ENCODE measurements around the gene RDM1.

RDM1 gene

DNA sequence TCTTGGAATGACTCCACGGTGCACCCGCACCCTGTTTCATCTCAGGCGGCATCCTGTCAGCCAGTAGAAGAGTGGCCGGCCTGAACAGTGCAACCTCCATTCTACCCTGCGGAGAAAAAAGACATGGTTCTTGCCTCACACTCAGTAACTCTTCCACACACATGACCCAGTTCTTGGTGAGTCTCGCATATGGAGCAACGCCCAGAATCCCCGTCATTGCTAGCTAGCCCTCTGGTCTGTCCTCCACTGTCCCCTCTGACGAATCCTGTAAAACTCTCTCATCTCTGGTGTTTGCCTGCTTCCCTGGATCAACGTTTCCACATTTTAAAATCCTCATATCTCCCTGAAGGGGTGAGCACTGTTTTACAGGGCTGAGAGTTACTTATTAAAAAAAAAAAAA lies 4.2 kb upstream of the RDM1 start:
- DNase-seq = no peak

DNA sequence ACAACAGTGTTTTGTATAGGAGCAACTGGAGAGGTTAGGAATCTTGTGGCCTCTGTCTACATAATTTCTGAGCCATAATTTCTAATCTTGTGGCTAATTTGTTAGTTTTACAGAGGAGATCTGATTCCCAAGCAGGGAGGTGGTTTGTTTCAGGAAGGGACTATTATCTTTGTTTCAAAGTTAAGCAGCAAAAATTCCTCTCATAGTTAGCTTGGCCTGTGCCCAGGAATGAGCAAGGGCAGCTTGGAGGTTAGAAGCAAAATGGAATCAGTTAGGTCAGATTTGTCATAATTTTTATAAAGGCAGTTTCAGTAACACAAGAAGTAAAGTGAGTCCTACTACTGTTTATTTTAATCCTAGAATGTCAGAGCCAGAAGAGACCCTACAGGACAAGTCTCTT lies 2.0 kb upstream of the RDM1 start:
- no peak for DNase-seq

DNA sequence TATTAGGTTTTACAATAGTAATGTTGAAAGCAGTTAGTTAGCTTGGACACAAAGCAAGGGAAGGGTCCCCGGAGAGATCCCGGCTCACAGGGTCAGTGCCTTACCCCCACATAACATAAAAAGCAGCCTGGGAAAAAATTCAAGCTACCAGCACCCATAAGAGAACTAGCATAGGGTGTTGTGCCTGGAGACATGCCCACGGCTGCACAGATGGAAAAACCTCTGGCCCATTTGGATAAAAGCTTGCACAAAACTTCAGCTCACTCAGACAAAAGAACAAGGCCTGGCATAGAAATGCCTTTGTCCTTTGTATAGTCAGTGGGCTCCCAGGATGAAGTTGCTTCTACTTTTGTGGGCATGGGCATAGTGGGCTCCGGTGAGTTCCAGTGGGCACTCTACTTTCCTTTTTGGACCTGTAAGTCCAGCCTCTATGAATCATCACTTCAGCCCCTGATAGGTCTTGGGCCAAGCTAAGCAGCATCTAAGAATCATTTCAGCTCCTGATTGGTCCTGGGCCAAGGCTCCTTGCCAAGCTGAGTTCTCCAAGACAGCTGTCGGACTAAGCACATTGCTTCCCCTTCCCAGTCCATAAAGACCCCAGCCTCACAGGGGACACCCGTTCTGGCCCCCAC lies 1.3 kb upstream of the RDM1 start:
- DNase-seq = peak in 1 of 58 donors; percentile 3

DNA sequence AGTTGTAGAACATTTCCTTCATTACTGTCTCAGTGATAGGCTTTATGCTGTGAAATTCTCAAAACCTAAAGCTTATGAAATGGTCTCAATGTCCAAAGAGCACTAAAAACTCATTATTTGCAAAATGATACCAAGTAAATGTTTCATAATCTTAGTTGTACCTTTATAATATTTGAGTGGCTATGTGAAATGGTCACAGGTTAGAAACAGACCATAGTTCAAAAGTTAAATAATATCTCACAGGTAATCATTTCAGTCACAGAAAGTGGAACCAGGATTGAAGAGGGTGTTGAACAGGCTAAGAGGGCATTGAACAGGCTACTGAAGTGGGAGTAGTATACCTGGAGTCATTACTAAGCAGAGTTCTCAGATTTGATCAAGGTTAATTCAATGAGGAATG lies 2.9 kb downstream of the RDM1 start:
- no peak for DNase-seq

DNA sequence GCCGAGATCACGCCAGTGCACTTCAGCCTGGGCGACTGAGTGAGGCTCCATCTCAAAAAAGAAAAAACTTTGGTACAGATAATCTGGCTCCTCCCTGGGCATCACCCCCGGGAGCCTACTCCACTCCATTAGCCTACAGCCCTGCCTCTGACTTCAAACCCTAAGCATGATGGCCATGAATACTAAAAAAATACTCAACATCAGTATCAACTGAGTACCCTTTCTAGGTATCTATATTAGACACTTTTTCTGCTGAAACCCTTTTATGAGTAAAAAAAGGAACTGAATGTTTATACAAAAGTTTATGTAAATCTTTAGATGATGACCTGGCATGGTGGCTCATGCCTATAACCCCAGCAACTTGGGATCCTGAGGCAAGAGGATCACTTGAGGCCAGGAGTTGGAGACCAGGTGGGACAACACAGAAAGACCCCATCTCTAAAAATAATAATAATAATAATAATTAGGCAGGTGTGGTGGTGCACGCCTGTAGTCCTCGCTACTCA lies 6.9 kb downstream of the RDM1 start:
- no peak for DNase-seq

DNA sequence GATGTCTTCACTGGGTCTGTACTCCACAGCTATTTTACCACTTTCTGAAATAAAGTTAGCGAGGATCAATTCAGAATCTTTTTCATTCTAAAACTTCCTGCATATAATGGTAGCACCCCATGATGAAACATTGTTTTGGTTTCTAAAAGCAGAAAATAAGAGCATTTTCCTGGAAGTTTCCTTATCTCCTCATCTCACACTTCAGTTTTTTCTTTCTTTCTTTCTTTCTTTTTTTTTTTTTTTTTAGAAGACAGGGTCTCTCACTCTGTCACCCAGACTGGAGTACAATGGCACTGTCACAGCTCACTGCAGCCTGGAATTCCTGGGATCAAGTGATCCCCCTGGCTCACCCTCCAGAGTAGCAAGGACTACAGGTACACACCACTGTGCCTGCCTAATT lies 10.3 kb downstream of the RDM1 start:
- DNase-seq = no peak

DNA sequence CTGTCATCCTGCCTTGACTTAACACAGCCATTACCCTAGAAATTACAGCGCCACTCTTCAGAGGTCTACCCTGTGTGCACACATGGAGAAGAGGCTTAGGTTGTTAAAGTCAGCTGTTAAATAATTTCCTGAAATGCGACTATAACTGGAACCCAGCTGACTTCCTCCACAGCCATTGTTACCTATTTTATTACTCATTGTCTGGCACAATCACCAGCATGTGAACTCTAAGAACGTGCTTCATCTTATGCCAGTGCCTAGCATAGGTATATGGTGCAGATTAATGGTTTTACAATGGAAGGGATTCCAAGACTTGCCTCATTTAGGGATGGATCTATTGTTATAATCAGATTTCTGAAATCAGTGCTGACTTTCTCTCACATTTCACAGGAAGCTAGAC lies 11.9 kb downstream of the RDM1 start:
- no peak for DNase-seq

DNA sequence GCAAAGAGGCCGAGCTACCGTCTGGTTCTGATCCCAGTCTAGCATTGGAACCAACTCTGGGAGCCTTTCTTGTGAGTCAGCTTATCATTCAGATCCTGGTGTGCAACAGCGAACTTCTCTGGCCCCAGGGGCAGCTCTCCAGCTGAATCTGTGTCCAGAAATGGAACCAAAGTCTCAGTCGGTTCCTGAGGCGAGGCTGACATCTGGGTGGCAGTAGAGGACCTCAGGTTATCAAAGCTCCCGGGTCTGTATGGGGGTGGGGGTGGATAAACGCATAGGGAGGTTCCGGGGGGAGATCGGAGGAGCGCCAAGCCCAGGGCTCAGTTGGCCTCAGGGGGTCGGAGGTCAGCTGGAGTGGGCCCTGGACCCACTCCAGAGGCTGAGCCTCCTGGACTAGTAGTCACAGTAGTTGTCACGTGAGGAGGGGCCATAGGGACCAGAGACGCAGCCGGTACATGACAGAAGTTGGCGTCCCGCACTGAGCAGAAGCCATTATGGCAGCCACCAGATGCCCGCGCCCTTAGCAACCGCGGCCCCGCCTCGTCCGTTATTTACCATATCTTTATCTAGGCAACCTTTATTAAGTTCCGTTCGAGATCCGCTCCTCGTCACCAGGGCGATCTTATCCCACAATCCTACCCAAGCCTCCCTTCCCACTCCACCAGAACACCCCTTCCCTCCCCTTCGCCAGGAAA lies 12.9 kb downstream of the RDM1 start:
- no peak for DNase-seq

DNA sequence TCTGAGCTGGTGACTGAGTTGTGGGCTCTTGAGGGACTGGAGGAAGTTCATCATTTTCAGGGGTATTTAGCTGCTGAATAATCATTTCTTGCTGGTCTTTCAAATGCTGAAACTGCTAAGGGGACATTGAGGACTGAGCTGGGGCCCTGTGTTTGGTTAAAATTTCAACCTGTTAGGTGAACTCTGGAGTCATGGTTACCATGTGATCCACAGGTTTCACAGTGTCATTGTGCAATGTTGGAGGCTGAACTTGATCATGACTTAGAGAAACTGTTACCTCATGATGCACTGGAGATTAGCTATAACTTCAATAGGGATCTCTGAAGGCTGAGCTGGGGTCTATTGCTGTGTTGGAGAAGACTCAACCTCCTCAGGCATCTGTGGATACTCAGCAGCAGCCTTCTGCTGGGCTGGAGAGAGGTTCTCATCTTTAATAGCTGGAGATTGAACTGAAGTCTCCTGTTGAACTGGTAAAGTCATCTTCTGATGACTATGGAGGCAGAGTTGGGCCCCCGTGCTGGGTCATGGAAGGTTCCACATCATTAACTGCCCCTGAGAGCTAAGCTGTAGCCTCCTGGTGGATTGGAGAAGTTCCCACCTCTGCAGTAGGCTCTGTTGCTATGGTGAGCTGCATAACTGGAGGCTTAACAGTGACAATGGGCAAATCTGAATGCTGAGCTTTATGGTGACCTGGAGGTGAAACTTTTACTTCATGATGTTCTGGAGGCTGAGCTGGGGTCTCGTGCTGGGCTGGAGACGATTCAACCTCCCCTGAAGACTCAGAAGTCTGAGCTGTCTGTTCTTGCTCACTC lies 15.2 kb downstream of the RDM1 start:
- no peak for DNase-seq

DNA sequence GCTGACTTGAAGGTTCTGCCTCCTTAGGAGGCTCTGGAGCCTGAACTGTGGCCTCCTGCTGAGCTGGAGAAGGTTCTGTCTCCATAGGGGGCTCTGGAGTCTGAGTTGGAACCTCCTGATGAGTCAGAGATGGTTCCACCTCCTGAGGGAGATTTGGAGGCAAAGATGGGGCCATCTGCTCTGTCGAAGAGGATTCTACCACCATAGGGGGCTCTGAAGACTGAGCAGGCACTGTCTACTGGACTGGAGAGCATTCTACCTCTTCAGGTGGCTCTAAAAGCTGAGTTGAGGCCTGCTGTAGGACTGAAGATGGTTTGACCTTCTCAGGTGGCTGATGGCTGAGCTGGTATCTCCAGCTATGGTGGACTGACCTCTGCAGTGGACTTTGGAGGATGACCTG lies 16.2 kb downstream of the RDM1 start:
- no peak for DNase-seq

DNA sequence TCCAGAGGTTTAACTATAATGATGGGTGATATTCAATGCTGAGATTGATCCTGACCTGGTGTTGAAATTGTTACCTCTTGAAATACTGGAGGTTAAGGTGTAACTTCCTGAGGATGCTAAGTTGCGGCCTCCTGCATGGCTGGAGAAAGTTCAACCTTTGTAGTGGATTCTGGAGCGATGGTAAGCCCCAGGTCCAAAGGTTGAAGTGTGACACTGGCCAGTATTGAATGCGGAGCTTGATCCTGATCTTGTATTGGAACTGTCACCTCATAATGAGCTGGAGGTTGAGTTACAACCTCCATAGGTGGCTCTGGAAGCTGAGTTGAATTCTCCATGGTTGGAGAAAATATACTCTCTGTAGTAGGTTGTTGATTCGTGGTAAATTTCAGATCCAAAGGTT lies 17.0 kb downstream of the RDM1 start:
- no peak for DNase-seq

DNA sequence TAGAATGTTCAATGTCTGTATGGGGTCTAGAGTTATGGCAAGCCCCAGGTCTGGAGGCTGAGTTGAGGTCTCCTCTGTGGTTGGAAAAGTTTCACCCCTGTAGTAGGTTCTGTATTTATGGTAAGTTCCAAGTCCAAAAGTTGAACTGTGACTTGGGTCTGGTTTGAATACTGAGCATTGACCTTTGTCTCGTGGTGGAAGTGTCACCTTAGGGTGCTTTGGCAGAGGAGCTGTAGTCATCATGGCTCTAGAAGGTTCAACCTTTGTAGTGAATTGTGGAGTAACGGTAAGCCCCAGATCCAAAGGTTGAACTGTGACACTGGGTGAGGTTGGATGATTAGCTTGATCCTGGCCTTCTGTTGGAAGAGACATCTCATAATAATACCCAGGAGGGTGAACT lies 17.6 kb downstream of the RDM1 start:
- no peak for DNase-seq

DNA sequence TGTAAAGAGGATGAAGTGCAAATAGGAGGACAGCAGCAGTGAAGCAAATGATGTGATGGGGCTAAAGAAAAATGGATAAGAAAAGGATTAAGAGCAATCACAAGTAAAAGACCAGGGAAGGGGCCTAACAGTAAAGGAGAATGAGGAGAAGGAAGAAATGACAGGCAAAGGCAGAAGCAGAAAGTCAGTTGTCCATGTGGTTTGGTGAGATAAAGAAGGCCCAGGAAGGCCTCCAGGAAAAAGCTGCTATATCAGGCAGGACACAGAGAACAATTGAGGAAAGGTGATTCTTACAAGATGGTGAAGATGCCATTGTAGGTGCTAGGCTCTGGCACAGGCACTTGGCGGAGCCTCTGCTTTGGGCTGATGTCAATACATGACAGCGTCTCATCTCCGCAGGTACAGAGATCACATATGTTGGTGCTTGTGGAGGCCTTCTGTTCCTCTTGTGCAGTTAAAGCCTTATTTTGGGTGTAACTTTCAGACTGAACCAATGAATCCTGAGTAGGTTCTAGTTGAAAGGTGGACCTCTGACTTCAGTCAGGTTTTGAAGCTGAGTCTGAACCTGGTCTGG lies 18.1 kb downstream of the RDM1 start:
- no peak for DNase-seq

DNA sequence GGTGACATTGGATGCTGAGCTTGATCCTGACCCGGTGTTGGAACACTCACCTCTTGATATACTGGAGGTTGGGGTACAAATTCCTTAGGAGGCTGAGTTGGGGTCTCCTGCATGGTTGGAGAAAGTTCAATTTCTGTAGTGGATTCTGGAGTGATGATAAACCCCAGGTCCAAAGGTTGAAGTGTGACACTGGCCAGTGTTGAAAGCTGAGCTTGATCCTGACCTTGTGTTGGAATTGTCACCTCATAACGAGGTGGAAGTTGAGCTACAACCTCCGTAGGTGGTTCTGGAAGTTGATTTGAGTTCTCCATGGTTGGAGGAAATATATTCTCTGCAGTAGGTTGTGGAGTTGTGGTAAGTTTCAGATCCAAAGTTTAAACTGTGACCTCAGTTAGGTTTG lies 21.2 kb downstream of the RDM1 start:
- no peak for DNase-seq

DNA sequence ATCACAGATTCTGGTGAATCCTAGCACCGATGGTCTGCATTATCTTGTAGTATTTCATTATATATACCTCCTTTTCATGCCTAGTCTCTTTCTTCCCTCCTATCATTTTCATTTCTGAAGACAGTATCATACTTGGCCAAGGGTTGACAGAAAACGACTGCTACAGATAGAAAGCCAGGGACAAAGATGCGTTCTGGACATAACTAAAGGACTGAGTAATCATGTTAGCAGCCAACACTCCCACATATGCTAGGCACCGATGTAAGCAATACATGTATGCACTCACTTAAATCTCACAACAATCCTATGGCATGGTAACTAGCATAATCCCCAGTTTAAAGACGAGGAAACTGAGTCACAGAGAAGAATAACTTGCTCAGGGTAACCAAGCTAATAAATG lies 22.9 kb downstream of the RDM1 start:
- no peak for DNase-seq

DNA sequence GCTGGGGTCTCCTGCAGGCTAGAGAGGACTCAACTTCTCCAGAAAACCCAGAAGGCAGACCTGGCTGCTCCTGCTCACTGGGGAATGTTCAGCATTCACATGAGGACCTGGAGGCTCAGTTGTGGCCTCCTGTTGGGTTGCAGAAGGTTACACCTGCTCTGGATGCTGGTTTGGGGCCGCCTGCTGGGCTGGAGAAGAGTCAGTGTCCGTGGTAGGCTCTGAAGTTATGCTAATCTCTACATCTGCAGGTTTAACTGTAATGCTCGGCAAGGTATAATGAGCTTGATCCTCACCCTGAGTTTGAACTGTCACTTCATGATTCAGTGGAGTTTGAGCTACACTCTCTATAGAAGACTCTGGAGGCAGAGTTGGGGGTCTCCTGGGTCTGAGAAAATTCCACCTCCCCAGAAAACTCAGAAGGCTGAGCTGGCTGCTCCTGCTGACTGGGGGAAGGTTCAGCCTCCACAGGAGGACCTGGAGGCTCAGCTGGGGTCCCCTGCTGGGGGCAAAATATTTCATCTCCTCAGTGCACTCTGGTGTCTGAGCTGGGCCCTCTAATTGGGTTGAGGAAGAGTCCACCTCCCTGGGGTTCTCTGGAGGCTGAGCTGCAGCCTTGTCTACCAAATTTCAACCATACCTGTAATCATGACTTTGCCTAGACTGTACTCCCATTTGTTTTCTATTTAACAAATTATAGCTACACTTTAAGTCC lies 23.5 kb downstream of the RDM1 start:
- no peak for DNase-seq

DNA sequence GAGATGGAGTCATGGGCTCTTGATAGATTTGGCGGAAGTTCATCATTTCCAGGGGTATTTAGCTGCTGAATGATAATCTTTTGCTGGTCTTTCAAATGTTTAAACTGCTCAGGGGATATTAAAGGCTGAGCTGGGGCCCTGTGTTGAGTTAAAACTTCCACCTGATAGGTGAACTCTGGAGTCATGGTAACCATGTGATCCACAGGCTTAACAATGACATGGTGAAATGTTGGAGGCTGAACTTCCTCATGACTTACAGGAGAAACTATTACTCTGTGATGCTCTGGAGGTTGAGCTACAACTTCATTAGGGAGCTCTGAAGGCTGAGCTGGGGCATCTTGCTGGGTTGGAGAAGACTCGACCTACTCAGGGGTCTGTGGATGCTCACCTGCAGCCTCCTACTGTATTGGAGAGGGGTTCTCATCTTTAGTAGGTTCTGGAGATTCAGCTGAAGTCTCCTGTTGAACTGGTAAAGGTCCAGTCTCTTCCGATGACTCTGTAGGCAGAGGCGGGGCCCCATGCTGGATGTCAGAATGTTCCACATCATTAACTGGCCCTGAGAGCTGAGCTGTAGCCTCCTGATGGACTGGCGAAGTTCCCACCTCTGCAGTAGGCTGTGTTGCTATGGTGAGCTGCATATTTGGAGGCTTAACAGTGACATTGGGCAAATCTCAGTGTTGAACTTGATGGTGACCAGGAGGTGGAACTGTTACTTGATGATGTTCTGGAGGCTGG lies 24.2 kb downstream of the RDM1 start:
- DNase-seq = no peak

DNA sequence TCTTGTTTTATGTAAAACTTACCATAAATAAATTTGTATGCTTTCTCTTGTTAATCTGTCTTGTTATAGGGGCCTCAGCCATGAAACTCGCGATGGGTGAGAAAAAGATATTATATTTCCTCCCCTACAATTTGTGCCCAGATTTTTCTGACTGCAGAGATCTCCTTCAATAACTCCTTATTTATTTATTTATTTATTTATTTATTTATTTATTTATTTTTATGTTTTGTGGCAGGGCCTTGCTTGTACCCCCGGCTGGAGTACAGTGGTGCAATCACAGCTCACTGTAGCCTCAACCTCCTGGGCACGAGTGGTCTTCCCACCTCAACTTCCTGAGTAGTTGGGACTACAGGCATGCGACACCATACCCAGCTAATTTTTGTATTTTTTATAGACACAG lies 27.1 kb downstream of the RDM1 start:
- no peak for DNase-seq

DNA sequence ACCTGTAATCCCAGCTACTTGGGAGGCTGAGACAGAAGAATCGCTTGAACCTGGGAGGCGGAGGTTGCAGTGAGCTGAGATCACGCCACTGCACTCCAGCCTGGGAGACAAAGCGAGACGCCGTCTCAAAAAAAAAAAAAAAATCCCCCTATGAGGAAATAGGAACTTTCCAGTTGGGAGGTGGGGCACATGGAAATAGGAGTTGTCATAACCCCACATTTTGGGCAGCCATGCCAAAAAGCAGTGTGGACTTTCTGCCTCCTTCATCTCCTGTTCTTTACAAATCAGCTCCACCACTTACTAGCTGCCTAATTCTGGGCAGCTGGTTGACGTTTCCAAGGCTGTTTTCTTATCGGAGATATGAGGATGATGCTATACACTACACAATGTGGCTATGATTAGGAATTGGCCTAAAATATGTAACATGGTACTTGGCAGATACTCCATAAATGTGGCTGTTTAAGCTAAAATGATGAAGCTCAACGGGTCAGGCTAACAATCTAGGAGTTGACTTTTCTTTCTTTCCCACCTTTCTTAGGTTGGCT lies 28.9 kb downstream of the RDM1 start:
- no peak for DNase-seq

DNA sequence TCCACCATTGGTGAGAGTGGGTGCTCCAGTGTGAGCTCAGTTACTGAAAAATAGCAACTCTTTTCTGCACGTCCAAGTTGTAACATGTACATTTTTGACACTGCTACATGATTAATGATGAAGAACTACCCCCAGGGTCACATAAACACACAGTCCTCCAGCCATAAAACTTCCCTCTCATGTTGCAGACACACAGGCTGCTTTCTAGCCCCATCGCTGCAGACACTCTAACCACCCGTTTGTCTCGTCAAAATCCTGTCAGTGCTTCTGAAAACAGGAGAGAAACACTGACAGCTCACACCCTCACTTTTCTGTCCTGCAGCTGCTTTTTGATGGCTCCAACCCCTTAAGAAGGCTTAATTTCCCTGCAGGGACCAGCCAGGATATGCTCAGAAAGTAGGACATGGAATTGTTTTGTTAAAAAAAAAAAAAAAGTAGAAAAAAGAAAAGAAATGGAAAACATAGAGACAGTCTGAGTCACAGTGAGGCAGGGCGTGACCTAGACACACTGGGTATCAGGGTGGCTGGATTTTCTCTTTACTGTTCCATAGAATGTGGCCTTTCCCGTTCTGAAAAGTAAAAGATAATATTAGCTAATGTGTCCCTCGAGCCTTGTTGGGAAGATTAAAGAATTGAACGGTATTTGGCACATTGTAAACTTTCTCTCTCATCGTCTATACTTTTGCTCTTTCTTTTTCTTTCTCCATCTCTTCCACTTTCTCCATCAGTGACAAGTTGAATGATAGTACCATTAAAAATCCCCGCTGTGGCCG lies 29.7 kb downstream of the RDM1 start:
- no peak for DNase-seq
